AG04449 (cell line): ENCODE results near the gene BAIAP2L1.
"Not testable (repeated sequence)": the region's sequence is repeated elsewhere in the genome, so short reads cannot be mapped to it uniquely, and the experiment has no call there.

ENCODE experiments used
- CTCF ChIA-PET: fragments of 350-600 bp; formaldehyde crosslinking; extraction: SDS; loops from one replicate; lab custom pipeline; 2021; ENCODE audit warnings: antibody characterized with exemption; lab: Yijun Ruan, JAX
- POLR2A ChIA-PET: fragments of 400-600, 350-600 bp; formaldehyde crosslinking; extraction: SDS; loops from one replicate; lab custom pipeline; 2020; ENCODE audit warnings: antibody characterized with exemption, inconsistent platforms; lab: Yijun Ruan, JAX
- DNase-seq: peaks from one replicate; pipeline ENCODE4 v3.0.0-alpha.2; 2010; ENCODE audit warnings: low read depth, low spot score
- H3K4me3 ChIP-seq: 2 replicates; pipeline ENCODE4 v1.5.1; 2011; ENCODE audit warnings: low read depth, mild to moderate bottlenecking, control low read depth, low read length
- CTCF ChIP-seq: IDR thresholded peaks from one replicate; pipeline ENCODE4 v1.5.1; 2011; ENCODE audit warnings: mild to moderate bottlenecking, moderate library complexity, low read length, control low read depth, inconsistent platforms; ENCODE audit not compliant: insufficient read depth; ENCODE audit errors: missing control alignments

Gene BAIAP2L1

GRCh38 chr7:98414205-98414900 lies 13.5 kb upstream of the BAIAP2L1 start:
- ChIA-PET POLR2A (no interaction called here), CTCF (interaction anchor here (2.0 kb wide), 1 partner anchor 13 kb away, joined by 6 read pairs; the partner anchor contains the start of gene BAIAP2L1)
- no peak for TF ChIP-seq CTCF
- no peak overlapping the region for H3K4me3 ChIP-seq
- no peak for DNase-seq

DNA sequence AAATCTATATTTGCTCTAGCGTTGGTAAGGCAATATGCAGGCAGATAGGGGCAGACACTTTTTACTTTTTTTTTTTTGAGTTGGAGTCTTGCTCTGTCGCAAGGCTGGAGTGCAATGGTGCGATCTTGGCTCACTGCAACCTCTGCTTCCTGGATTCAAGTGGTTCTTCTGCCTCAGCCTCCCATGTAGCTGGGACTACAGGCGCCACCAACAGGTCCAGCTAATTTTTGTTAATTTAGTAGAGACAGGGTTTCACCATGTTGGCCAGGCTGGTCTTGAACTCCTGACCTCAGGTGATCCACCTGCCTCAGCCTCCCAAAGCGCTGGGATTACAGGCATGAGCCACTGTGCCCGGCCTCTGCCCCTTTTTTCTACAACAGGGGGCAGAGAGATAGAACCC lies 12.8 kb upstream of the BAIAP2L1 start:
- H3K4me3 ChIP-seq, DNase-seq, POLR2A ChIA-PET: not testable (repeated sequence)
- CTCF ChIA-PET, result interaction anchor here (2.0 kb wide), 1 partner anchor 12 kb away, joined by 6 read pairs; the partner anchor contains the start of gene BAIAP2L1

DNA sequence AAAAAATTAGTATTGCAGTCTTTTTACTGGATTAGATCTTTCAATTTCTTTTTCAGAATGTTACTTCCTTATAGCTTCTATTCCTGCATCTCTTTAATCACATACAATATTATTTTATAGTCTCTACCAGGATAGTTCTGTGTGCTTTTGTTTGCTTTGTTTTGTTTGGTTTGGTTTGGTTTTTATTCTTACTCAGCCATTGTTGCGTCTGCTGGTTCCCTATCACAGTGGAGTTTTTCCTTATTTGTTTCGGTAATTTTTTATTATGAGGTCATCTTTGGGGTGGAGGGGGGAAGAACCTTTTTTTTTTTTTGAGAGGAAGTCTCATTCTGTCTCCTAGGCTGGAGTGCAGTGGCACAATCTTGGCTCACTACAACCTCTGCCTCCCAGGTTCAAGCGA lies 9.0 kb upstream of the BAIAP2L1 start:
- CTCF ChIA-PET, result interaction anchor here (1.9 to 3.7 kb wide), 2 partner anchors 9 to 115 kb away, joined by 6 to 16 read pairs; partner anchors contain the start of gene BAIAP2L1
- no peak overlapping the region for H3K4me3 ChIP-seq
- no peak for TF ChIP-seq CTCF
- POLR2A ChIA-PET, result interaction anchor here (1.2 kb wide), 1 partner anchor 75 kb away, joined by 5 read pairs; no protein-coding TSS in a partner anchor
- DNase-seq, result no peak

GRCh38 chr7:98408146-98408545 lies 7.3 kb upstream of the BAIAP2L1 start:
- CTCF ChIA-PET, result interaction anchor here (1.3 to 1.9 kb wide), 2 partner anchors 114 to 117 kb away, joined by 4 to 6 read pairs; no protein-coding TSS in a partner anchor
- DNase-seq, H3K4me3 ChIP-seq, POLR2A ChIA-PET: not testable (repeated sequence)

- no peak overlapping the region for H3K4me3 ChIP-seq
- DNase-seq, result no peak
- CTCF ChIA-PET, result interaction anchor here (0.9 to 1.4 kb wide), 4 partner anchors 15 to 339 kb away, joined by 3 to 5 read pairs (median 3); no protein-coding TSS in a partner anchor
- no peak for TF ChIP-seq CTCF
- POLR2A ChIA-PET, result no interaction called here
Measured at GRCh38 chr7:98406827-98407226, 5.9 kb upstream of the BAIAP2L1 start.

GRCh38 chr7:98404840-98405239 lies 4.0 kb upstream of the BAIAP2L1 start:
- no peak for DNase-seq
- no peak for TF ChIP-seq CTCF
- ChIA-PET POLR2A (no interaction called here), CTCF (interaction anchor here (1.0 to 5.3 kb wide), 4 partner anchors 13 to 111 kb away, joined by 3 to 57 read pairs (median 5); no protein-coding TSS in a partner anchor)
- H3K4me3 ChIP-seq, result no peak overlapping the region

- H3K4me3 ChIP-seq, result peak overlapping the region; percentile 72
- TF ChIP-seq CTCF, result no peak
- DNase-seq, result peak; percentile 16
- ChIA-PET CTCF (interaction anchor here (1.2 to 5.3 kb wide), 5 partner anchors 20 to 147 kb away, joined by 3 to 57 read pairs (median 13); no protein-coding TSS in a partner anchor), POLR2A (no interaction called here)
Measured at GRCh38 chr7:98399890-98400541, 874 bp downstream of the BAIAP2L1 start.
